Measurements from ENCODE around the gene OR51B4. TPM values are rescaled to one million over a fixed set of nuclear protein-coding genes. Genes with fewer than 3 reads are reported as not detected.

Gene OR51B4
- total and polyA plus RNA-seq, 2 experiments from 2014 or later: not detected

DNA sequence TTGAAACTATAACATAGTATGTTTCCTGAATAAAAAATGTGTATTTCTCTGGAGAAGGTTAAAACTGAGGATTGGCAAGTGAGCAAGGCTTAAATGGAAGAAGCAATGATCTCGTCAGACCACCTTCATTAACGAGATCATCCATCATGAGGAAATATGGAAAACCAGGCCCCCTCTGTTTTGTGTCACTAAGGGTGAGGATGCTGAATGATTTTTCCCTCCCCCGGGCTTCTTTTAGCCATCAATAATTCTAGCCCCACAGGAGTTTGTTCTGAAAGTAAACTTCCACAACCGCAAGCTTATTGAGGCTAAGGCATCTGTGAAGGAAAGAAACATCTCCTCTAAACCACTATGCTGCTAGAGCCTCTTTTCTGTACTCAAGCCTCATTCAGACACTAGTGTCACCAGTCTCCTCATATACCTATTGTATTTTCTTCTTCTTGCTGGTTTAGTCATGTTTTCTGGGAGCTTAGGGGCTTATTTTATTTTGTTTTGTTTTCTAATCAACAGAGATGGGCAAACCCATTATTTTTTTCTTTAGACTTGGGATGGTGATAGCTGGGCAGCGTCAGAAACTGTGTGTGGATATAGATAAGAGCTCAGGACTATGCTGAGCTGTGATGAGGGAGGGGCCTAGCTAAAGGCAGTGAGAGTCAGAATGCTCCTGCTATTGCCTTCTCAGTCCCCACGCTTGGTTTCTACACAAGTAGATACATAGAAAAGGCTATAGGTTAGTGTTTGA is 26.2 kb downstream of the OR51B4 start:
- Histone ChIP-seq H3K4me1 (ENCODE audit: insufficient read depth) (no peaks in the 10 kb centered on the region), H3K27me3 (ENCODE audit: insufficient read depth) (no peaks in the 10 kb centered on the region), H4K20me1 (replicated peaks; ENCODE audit: insufficient read depth) (no peaks in the 10 kb centered on the region), H3F3A (replicated peaks; ENCODE audit: low read depth) (no peaks in the 10 kb centered on the region), H3K27ac (ENCODE audit: low read depth) (no peak overlapping the region), H3K4me2 (no peak overlapping the region), H2AFZ (no peak overlapping the region), H3K36me3 (ENCODE audit: insufficient read depth) (no peaks in the 10 kb centered on the region), H3K9me2 (ENCODE audit: insufficient read depth) (no peaks in the 10 kb centered on the region), H3K79me2 (replicated peaks; ENCODE audit: insufficient read depth) (no peaks in the 10 kb centered on the region), H3K4me3 (no peak overlapping the region)
- TF ChIP-seq, protein P1, sequence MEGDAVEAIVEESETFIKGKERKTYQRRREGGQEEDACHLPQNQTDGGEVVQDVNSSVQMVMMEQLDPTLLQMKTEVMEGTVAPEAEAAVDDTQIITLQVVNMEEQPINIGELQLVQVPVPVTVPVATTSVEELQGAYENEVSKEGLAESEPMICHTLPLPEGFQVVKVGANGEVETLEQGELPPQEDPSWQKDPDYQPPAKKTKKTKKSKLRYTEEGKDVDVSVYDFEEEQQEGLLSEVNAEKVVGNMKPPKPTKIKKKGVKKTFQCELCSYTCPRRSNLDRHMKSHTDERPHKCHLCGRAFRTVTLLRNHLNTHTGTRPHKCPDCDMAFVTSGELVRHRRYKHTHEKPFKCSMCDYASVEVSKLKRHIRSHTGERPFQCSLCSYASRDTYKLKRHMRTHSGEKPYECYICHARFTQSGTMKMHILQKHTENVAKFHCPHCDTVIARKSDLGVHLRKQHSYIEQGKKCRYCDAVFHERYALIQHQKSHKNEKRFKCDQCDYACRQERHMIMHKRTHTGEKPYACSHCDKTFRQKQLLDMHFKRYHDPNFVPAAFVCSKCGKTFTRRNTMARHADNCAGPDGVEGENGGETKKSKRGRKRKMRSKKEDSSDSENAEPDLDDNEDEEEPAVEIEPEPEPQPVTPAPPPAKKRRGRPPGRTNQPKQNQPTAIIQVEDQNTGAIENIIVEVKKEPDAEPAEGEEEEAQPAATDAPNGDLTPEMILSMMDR (conservative IDR thresholded peaks at IDR 0.05; ENCODE audit: low read depth in 2 of 2): no peak
- TF ChIP-seq, protein P2, sequence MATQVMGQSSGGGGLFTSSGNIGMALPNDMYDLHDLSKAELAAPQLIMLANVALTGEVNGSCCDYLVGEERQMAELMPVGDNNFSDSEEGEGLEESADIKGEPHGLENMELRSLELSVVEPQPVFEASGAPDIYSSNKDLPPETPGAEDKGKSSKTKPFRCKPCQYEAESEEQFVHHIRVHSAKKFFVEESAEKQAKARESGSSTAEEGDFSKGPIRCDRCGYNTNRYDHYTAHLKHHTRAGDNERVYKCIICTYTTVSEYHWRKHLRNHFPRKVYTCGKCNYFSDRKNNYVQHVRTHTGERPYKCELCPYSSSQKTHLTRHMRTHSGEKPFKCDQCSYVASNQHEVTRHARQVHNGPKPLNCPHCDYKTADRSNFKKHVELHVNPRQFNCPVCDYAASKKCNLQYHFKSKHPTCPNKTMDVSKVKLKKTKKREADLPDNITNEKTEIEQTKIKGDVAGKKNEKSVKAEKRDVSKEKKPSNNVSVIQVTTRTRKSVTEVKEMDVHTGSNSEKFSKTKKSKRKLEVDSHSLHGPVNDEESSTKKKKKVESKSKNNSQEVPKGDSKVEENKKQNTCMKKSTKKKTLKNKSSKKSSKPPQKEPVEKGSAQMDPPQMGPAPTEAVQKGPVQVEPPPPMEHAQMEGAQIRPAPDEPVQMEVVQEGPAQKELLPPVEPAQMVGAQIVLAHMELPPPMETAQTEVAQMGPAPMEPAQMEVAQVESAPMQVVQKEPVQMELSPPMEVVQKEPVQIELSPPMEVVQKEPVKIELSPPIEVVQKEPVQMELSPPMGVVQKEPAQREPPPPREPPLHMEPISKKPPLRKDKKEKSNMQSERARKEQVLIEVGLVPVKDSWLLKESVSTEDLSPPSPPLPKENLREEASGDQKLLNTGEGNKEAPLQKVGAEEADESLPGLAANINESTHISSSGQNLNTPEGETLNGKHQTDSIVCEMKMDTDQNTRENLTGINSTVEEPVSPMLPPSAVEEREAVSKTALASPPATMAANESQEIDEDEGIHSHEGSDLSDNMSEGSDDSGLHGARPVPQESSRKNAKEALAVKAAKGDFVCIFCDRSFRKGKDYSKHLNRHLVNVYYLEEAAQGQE (IDR thresholded peaks at IDR 0.05; ENCODE audit: unreplicated experiment): no peak
- no peak for TF ChIP-seq JUNB (IDR thresholded peaks at IDR 0.05; ENCODE audit: unreplicated experiment)
- TF ChIP-seq EZH2phosphoT487 (IDR thresholded peaks at IDR 0.05; ENCODE audit: unreplicated experiment): no peak
- TF ChIP-seq, protein P3, sequence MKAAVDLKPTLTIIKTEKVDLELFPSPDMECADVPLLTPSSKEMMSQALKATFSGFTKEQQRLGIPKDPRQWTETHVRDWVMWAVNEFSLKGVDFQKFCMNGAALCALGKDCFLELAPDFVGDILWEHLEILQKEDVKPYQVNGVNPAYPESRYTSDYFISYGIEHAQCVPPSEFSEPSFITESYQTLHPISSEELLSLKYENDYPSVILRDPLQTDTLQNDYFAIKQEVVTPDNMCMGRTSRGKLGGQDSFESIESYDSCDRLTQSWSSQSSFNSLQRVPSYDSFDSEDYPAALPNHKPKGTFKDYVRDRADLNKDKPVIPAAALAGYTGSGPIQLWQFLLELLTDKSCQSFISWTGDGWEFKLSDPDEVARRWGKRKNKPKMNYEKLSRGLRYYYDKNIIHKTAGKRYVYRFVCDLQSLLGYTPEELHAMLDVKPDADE (IDR thresholded peaks at IDR 0.05): no peak
- TF ChIP-seq NANOG (IDR thresholded peaks at IDR 0.05; ENCODE audit: borderline replicate concordance): no peak
- TF ChIP-seq, protein P4, sequence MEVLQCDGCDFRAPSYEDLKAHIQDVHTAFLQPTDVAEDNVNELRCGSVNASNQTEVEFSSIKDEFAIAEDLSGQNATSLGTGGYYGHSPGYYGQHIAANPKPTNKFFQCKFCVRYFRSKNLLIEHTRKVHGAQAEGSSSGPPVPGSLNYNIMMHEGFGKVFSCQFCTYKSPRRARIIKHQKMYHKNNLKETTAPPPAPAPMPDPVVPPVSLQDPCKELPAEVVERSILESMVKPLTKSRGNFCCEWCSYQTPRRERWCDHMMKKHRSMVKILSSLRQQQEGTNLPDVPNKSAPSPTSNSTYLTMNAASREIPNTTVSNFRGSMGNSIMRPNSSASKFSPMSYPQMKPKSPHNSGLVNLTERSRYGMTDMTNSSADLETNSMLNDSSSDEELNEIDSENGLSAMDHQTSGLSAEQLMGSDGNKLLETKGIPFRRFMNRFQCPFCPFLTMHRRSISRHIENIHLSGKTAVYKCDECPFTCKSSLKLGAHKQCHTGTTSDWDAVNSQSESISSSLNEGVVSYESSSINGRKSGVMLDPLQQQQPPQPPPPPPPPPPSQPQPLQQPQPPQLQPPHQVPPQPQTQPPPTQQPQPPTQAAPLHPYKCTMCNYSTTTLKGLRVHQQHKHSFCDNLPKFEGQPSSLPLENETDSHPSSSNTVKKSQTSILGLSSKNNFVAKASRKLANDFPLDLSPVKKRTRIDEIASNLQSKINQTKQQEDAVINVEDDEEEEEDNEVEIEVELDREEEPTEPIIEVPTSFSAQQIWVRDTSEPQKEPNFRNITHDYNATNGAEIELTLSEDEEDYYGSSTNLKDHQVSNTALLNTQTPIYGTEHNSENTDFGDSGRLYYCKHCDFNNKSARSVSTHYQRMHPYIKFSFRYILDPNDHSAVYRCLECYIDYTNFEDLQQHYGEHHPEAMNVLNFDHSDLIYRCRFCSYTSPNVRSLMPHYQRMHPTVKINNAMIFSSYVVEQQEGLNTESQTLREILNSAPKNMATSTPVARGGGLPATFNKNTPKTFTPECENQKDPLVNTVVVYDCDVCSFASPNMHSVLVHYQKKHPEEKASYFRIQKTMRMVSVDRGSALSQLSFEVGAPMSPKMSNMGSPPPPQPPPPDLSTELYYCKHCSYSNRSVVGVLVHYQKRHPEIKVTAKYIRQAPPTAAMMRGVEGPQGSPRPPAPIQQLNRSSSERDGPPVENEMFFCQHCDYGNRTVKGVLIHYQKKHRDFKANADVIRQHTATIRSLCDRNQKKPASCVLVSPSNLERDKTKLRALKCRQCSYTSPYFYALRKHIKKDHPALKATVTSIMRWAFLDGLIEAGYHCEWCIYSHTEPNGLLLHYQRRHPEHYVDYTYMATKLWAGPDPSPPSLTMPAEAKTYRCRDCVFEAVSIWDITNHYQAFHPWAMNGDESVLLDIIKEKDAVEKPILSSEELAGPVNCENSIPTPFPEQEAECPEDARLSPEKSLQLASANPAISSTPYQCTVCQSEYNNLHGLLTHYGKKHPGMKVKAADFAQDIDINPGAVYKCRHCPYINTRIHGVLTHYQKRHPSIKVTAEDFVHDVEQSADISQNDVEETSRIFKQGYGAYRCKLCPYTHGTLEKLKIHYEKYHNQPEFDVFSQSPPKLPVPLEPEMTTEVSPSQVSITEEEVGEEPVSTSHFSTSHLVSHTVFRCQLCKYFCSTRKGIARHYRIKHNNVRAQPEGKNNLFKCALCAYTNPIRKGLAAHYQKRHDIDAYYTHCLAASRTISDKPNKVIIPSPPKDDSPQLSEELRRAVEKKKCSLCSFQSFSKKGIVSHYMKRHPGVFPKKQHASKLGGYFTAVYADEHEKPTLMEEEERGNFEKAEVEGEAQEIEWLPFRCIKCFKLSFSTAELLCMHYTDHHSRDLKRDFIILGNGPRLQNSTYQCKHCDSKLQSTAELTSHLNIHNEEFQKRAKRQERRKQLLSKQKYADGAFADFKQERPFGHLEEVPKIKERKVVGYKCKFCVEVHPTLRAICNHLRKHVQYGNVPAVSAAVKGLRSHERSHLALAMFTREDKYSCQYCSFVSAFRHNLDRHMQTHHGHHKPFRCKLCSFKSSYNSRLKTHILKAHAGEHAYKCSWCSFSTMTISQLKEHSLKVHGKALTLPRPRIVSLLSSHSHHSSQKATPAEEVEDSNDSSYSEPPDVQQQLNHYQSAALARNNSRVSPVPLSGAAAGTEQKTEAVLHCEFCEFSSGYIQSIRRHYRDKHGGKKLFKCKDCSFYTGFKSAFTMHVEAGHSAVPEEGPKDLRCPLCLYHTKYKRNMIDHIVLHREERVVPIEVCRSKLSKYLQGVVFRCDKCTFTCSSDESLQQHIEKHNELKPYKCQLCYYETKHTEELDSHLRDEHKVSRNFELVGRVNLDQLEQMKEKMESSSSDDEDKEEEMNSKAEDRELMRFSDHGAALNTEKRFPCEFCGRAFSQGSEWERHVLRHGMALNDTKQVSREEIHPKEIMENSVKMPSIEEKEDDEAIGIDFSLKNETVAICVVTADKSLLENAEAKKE (CRISPR knock-in tag; IDR thresholded peaks at IDR 0.05): no peak
- TF ChIP-seq ZNF114 (CRISPR knock-in tag; IDR thresholded peaks at IDR 0.05): no peak
- no peak for TF ChIP-seq POLR2AphosphoS5 (IDR thresholded peaks at IDR 0.05; ENCODE audit: low read depth)
- no peak for TF ChIP-seq ZNF331 (CRISPR knock-in tag; IDR thresholded peaks at IDR 0.05; ENCODE audit: low read depth)
- TF ChIP-seq EZH2 (IDR thresholded peaks at IDR 0.05; ENCODE audit: low read depth, unreplicated experiment): no peak
- TF ChIP-seq CREB1 (CRISPR knock-in tag; IDR thresholded peaks at IDR 0.05; ENCODE audit: low read depth): no peak
- no peak for TF ChIP-seq STAT1 (IDR thresholded peaks at IDR 0.05; ENCODE audit: unreplicated experiment)
- Mint-ChIP-seq H3K9me3 (no peaks in the 10 kb centered on the region), H3K4me1 (peaks cover 7% of the 10 kb centered on the region; the same call in 2 of the 3 replicates), H3K36me3 (ENCODE audit: low read depth) (no peaks in the 10 kb centered on the region), H3K4me3 (no peak overlapping the region), H3K27ac (no peak overlapping the region), H3K27me3 (ENCODE audit: insufficient read depth, low read depth, poor library complexity) (no peaks in the 10 kb centered on the region)
- DNase-seq (ENCODE audit: low spot score) (no peak), ATAC-seq (no peak)
